SU-DHL-6 (cell line): ENCODE results near the gene KLK13.

ENCODE experiments used
- EZH2phosphoT487 ChIP-seq: fragments of 200-600 bp; sonication (generic), shearing (Covaris generic); conservative IDR thresholded peaks from 2 replicates; pipeline ENCODE4 v1.6.1; 2018; ENCODE audit warnings: mild to moderate bottlenecking, antibody characterized with exemption, low read length, moderate library complexity, mixed read lengths
- TF ChIP-seq, protein P1 (sequence below): fragments of 200-600 bp; sonication (generic); IDR thresholded peaks from one replicate; pipeline ENCODE4 v1.5.1; 2017; ENCODE audit warnings: antibody characterized with exemption, mild to moderate bottlenecking, low read length, moderate library complexity; ENCODE audit not compliant: insufficient read depth, poor library complexity, severe bottlenecking

DNA sequence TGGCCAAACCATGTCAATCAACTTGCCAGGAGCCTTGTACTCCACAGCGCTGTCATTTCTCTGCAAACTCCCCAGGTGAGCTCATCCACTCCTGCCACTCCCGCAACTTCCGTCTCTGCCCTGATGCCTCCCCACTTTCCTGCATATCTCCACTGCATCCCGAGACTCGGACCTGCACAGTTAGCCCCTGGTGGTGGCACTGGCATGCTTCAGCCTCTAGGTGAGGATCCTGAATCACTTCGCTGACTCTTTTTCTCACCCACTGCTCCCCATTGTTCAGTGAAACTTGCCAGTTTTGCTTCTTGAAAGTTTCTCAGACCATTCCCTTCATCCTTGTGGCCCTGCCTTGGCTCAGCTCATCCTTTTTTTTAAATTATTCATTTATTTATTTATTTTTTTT, 46.7 kb upstream of the KLK13 start:
- TF ChIP-seq, protein P1, sequence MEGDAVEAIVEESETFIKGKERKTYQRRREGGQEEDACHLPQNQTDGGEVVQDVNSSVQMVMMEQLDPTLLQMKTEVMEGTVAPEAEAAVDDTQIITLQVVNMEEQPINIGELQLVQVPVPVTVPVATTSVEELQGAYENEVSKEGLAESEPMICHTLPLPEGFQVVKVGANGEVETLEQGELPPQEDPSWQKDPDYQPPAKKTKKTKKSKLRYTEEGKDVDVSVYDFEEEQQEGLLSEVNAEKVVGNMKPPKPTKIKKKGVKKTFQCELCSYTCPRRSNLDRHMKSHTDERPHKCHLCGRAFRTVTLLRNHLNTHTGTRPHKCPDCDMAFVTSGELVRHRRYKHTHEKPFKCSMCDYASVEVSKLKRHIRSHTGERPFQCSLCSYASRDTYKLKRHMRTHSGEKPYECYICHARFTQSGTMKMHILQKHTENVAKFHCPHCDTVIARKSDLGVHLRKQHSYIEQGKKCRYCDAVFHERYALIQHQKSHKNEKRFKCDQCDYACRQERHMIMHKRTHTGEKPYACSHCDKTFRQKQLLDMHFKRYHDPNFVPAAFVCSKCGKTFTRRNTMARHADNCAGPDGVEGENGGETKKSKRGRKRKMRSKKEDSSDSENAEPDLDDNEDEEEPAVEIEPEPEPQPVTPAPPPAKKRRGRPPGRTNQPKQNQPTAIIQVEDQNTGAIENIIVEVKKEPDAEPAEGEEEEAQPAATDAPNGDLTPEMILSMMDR = no peak
- TF ChIP-seq EZH2phosphoT487 = no peak
